HG02571 (cell line): ENCODE results near the gene PADI2.

ENCODE experiments used
- ATAC-seq: cut with Tn5 transposase; IDR thresholded peaks from one replicate; pipeline ENCODE4 v1.9.1; 2021; ENCODE audit warnings: mild to moderate bottlenecking, moderate library complexity; ENCODE audit not compliant: unreplicated experiment

PADI2 gene

DNA sequence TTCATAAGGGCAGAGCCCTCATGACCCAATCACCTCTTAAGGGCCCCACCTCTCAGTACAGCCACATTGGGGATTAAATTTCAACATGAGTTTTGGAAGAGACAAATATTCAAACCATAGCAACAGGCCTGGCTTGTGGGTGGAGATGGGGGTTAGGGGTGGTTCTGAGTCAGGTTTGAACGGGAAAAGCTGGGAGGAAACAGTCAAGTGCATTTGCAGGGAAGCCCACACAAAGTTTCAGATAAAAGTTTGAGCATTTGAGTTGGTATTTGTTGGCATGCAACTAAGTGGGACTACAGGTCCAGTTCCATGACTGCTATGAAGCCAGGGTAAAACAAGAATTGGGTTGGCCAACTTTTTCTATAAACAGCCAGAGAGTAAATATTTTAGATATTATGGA, 21.0 kb upstream of the PADI2 start:
- ATAC-seq: no peak

DNA sequence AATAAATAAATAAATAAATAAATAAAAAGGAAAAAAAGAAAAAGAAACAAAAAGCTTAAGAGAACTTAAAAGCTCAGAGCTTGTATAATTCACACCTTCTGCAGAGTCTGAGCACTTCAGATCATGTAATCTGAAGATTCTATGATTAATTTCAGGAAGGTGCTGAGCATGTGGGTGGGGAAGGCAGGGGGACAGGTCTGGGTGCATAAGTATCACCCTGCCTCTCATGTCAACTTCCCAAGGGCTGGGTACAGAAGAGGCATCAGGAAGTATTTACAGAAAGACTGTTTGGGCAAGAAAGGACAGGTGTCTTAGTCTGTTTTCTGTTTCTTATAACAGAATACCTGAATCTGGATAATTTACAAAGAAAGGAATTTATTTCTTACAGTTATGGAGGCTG, 20.4 kb upstream of the PADI2 start:
- ATAC-seq: no peak

DNA sequence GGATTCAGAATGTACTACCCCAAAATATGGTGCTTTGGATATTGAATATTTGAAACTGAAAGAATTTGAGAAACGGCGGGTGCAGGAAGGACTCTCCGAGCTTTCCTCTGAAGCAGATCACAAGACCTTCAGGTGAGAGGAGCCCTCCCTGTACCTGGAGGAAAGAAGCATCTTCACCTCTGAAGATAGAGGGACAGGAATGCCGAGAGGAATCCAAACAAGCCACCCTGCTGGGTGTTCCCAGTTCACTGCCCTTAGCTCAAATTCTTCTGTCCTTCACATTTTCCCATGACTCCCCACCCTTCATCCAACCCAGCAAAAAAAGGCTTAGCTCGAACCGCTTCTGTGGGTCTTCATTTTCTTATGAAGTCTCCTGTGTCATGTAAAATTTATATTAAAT, 18.2 kb upstream of the PADI2 start:
- no peak for ATAC-seq

DNA sequence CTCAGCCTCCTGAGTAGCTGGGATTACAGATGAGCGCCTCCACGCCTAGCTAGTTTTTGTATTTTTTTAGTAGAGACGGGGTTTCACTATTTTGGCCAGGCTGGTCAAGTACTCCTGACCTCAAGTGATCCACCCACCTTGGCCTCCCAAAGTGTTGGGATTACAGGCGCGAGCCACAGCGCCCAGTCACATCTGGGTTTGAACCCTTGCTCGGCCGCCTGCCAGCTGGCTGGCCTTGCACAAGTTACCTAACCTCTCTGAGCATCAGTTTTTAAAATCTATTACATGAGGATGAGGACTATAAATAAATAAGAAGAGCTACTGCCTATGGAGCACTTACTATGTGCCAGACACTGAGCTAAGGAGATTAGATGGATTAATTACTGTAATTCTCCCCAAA, 17.7 kb upstream of the PADI2 start:
- ATAC-seq: no peak

DNA sequence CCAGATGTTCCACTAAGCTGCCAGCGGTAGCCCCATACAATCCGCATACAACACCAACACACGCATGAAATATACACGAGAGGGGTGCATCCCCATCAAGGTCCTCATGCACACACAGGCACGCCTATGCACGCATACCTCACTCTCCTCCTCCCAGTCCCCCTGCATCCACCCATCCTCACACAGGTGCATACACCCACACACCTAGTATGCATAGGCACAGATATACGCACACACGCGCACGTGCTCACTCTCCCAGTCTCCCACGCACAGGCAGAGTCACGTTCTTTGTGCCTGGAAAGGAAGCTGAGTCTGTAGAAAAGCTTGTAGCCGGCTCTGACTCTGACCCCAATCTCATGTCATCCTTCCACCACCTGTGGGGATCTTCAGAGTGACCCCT, 16.9 kb upstream of the PADI2 start:
- ATAC-seq: no peak

DNA sequence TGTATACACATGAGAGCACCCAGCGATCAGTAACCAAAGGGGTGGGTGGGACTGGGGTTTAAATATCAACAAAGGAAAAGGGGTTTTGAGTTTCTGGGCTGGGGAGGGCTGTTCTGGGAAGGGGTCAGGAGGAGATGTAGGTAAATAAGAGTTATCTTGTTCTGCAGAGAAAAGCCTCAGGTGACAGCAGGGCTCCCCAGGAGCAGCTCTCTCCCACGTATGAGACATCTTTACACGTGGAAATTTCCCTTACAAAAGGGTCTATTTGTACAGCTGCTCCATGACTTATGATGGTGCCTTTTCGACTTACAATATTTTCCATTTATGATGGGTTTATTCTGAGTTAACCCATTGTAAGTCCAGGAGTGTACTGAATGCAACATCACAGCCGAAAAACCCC, 16.3 kb upstream of the PADI2 start:
- ATAC-seq: no peak

DNA sequence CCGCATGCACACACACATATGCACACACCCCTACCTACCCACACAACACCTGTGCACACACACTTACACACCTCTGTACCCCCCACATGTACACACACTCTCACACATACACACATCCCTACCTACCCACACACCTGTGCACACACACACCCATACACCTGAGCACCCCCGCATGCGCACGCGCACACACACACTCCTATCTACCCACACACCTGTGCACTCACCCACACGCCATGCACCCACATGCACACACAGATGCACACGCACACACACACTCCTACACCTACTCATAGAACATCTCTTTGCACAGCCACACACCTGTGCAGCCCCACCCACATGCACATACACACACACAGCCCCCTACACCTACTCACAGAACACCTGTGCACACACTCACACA, 15.5 kb upstream of the PADI2 start:
- no peak for ATAC-seq

DNA sequence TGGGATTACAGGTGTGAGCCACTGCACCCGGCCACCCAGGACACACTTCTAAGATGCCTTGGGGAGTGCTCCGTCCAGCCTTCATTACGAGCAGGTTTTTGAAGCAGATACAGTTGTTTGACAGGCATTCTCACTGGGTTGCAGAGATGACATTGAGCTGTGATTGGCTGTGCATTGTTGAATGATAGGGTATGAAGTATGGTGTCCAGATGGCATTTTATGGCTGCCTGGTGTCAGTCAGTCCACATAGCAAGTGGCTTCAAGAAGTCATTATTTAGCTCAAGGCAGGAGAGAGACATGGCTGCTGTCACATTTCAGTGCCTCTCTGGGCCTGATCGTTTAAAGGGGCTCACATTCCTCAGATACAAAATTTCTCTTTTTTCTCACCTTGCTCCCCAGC, 14.8 kb upstream of the PADI2 start:
- ATAC-seq: no peak

DNA sequence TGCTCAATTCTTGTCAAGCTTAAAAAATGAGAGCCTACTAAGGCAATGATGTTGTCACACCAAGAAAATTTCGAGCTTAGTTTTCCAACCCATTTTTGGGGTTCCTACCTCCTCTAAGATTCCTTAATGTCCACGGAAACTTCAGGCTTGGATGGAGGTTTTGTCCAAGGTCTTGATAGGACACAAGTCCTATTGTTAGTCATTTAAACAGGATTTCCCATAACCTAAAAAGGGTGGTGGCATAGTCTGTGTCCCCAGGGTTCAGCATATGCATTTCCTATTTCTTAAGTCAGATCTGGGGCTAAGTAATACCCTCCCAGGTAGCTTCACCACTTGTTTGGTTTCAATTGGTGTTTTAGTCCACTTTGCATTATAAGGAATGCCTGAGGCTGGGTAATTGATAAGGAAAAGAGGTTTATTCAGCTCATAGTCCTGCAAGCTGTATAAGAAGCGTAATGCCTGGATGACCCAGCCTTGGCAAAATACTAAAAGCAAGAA, 10.9 kb upstream of the PADI2 start:
- no peak for ATAC-seq

DNA sequence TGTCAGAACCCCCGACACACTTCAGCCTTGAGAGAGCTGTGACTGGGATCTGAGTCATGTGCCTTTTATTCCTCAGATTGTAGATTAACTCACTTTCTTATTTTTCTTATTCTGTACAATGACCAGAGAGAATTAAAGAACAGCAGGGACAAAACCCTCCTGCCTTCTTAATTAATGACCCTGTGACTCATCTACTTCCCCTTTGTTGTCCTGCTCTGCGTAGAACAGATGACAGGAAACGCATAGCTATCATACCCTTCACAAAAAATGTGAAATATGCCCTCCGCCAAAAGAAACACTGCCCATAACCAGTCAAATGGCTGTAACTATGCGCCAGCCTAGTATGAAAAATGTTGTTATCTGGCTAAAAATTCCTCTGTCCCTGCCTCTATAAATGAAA, 9.1 kb upstream of the PADI2 start:
- ATAC-seq: no peak

DNA sequence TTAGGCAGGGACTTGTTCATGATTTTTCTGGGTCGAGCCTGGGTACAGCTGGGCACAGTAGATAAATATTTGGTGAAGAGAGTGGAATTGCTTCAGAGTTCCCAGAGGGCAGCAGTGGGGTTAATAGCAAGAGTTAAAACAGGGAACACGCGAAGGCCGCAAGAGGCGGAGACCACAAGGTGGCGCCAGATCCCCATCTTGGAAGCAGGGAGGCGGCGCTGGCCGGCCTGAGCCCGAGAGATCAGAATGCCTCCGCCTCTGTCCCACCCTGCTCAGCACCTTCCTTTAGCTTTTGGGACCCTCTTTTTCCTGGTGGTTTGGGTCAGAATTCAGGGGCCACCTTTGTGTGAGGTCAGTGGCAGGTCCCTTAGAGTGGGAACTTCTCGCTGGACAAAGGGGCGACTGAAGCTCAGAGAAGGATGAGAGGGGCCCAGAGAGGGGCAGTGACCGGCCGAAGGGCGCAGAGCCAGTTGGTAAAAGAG, 6.5 kb upstream of the PADI2 start:
- no peak for ATAC-seq

DNA sequence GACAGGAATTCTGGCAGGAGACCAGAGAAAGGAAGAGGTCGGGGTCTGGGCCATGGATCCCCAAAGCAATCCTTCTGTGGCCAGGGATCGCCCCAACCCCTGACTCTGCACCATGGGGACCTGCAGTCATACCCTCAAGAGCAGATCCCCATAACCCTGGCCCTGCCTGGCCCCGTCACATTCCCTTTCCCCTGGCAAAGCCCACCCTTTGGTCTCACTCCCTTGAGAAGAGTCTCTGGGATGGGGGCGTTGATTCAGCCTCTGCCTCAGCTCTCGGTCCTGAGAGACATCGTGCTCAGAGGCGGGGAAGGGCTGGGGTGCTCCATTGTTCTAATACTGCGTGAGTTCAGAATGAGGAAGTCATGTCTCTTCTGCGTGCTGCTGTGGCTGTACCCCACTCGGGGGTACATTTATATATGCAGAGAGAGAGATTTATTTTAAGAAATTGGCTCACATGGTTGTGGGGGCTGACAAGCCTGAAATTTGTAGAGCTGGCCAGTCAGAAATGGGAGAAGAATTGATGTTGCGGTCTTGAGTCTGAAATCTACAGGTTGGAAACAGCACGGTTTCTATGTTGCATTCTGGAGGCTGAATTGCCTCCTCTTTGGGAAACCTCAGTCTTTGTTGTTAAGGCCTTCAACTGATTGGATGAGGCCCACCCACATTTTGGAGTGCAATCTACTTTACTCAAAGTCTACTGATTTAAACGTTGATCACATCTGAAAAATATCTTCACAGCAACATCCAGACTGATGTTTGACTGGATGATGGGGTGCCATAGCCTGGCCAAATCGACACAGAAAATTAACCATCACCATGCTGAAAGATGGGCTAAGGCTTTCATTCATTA, 4.2 kb upstream of the PADI2 start:
- ATAC-seq: no peak

DNA sequence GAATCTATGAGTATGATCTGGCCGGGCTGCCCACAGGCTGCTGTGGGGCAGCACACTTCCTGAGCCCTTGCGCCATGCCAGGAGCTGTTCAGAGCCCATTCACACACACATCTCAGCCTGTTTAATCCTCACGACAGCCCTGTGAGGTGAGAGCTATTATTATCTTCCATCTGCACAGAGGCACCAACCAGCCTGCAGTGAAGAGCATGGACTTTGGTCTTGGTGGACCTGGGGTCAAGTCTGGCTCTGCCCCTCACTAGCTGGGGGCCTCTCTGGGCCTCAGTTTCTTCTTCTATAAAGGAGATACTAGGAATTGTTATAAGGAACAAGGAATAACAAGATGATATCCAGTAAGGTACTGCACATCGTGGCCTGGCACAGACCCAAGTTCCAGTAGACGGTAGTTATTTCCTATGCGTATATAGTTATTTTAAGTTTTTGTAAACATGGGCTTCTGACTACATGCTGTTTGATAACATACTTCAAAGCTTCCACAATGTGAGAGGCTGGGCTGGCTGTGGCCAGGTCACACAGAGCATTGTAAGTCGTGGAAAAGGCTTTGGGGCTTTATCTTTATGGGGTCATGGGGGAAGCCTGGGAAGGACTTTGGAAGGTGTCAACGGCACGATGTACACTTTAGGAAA, 3.4 kb upstream of the PADI2 start:
- ATAC-seq: no peak

DNA sequence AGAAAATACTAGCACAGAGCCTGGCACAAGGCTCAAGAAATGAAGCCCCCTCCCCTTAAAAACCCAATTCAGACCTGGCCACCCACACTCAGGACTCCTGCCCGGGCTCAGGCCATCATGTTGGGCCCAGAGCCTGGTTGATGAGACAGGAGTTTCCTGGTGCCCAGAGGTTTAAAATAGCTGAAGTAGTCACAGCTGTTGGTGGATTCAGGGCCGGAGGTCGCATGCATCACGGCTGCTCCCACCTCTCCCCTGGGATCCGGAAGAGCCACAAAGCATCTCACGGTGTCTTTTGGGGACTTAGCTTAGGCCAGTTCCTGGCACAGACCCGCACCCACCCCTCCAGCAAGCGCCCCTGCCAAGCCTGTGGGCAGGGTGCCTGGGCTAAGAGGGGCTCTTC, 2.6 kb upstream of the PADI2 start:
- ATAC-seq: no peak

DNA sequence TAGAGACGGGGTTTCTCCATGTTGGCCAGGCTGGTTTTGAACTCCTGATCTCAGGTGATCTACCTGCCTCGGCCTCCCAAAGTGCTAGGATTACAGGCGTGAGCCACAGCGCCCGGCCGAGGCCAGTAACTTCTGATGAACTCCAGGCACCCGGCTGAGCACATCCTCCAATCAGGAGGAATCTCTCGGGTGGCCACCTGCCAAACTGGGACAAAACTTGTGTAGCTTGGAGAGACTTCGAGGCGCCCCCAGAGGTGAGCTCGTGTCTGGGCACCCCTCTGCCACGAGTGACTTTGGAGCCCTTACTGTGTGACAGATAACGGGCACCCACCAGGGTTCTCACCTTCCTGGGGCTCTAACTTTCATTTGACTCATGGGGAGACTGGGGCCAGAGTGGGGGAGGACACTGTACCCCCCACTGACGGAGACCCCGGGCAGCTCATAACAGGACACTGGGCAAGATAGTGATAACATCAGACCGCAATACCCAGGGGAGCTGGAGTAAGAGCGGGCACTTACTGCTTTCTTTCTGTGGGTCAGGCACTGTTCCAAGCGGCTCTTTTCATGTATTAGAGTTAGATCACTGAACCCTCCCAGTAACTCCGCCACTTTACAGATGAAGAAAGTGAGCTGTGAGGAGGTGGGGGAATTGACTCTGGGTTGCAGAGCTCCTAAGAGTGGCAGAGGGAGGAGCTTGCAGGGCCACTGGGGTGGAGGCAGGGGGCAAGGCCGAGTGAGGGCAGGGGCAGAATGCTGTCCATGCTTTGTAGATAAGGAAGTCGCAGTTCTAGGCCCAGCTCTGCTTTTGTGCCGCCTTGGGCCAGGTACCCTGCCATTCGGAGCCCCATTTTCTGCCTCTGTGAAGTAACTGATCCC, 1.9 kb upstream of the PADI2 start:
- ATAC-seq: no peak

DNA sequence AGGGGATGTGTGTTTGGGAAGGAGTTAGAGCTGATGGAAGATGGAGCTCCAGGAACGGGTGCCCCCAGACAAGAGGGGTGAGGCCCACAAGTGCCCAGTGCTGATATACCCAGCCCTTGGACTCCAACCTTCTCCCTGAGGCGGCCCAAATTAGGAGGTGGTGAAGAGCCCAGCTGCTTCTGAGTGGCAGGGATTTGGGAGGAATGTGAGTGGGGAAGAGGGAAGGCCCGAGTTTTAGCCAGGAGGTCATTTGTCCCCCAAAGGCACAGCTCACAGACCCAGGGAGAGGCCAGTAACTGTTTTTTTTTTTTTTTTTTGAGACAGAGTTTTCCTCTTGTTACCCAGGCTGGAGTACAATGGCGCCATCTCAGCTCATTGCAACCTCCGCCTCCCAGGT, 1.2 kb upstream of the PADI2 start:
- ATAC-seq: no peak

DNA sequence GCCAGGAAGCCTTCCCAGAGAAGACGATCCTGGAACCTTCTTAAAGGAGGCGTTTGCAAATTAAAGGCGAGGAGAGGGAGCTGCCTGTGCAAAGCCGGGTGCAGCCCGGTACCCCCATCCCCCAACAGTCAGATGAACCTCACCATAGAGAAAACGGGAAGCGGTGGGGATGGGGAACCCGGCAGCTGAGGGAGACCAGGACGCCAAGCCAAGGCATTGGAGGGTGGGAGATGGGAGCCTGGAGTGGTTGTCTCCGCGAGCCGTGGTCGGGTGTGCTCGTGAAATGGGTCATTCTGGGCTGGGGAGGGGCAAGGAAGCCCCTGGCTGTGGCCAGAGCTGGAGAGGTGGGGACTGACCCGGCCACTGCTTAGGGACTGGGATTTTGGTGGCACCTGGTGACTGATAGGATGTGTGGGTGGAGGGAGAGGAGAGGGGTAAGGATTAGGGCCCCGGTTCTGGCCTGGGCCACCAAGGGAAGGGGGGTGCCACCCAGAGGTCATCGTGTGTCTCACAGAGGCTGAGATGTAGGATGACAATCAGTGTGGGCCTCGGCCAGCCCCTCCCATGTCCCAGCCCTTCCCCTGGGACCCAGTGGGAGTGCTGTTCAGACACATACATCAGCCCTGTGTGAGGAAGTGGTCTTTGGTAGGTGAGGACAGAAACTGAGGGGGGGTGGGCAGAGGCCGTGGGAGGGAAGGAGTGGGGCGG, 676 bp upstream of the PADI2 start:
- no peak for ATAC-seq

DNA sequence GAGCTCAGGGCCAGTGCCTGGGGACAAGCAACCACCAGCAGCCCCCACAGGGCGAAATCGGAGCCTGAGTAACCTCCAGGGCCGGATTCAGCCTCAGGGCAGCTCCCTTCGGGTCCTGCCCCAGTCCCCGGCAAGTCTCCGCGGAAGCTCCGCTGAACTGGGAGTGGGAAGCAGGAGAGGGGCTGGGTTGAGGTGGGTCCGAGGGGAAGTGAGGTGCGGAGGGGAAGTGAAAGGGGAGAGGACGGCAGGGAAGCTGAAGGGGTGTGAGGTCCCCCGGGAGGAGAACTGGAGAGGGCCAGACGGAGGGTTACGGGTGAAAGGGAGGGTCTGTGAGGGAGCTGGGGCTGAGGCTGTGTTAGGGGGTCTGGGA, 560 bp downstream of the PADI2 start:
- ATAC-seq: no peak

DNA sequence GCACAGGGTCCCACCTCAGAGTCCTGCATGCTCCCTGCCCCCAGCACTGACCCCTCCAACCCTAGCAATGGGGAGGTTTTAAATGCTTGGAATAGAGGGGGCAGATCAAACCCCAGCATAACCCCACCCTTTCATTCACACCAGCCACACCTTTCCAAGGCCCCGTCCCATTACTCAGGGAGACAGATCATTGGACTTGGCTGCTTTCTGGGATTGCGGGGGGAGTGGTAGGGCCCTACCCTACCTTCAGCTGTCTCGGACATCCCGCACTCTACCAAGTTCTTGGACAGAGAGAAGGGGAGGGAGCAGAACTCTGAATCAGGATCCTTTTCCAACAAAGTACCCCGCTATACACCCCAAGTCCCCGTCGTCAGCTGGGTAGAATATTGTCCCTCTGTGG, 983 bp downstream of the PADI2 start:
- no peak for ATAC-seq

DNA sequence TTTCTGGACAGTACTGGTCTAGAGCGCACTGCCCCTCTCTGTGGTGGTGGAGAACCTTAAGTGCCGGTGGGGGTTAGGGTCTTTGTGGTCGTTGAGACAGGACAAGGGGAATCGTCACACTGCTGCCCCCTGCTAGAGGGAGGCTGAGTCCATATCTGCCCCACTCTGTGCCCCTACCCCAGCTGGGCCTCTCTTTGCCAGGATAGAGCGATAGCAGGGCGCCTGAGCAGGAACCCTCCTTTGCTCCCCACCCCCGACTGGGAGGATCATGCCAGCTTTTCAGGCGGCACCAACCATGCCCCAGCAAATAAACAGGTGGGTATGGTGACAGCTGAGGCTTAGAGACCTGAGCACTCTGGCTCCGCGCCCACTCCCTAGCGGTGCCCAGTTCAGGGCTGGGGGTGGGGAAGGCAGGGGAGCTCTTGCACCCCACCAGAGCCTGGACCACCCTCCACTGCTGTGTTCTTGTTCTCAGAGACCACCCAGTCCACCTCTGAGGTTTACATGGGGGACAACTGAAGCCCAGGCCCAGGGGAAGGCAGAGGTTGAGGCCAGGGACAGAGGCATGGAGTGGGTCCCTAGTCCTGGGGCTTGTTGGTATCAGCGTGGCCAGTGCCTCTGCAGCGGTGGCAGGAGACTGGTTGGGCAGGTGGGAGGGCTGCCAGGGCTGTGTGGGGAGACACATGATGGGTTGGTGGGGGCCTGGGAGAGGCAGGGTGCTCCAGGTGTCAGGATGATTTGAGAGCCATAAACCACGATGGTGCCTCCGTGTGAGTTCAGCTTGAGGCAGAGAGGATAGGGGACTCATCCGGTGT, 1.6 kb downstream of the PADI2 start:
- ATAC-seq: no peak
